Activated B cell treated with CpG ODN at 0.5 μM for 24 hours (primary cell): ENCODE results near the gene RPE65. TPM values are rescaled to one million over a fixed set of nuclear protein-coding genes. Genes with fewer than 3 reads are reported as not detected.
"Not testable (repeated sequence)": the region's sequence is repeated elsewhere in the genome, so short reads cannot be mapped to it uniquely, and the experiment has no call there.

ENCODE experiments used
- ATAC-seq: fragments of 200-7000 bp; cut with Tn5 transposase; one replicate; pipeline ENCODE4 v1.10.0; 2021; ENCODE audit warnings: low read depth, mild to moderate bottlenecking, moderate library complexity
- CTCF ChIA-PET: fragments of 350-600 bp; sonication (Branson Sonifier 250); formaldehyde crosslinking; loops from one replicate; lab custom pipeline; 2021; ENCODE audit warnings: antibody characterized with exemption; lab: Charles Lee
- POLR2A ChIA-PET: fragments of 350-600 bp; sonication (Branson Sonifier 250); formaldehyde crosslinking; loops from one replicate; lab custom pipeline; 2021; ENCODE audit warnings: antibody characterized with exemption; lab: Charles Lee
- DNase-seq: peaks from one replicate; pipeline ENCODE4 v3.0.0; 2022
- H3K27ac Mint-ChIP-seq: one replicate; pipeline ENCODE4 v1.8.0; 2020; ENCODE audit warnings: mixed read lengths
- H3K27me3 Mint-ChIP-seq: one replicate; pipeline ENCODE4 v1.8.0; 2021; ENCODE audit warnings: mixed read lengths
- H3K36me3 Mint-ChIP-seq: one replicate; pipeline ENCODE4 v1.8.0; 2021; ENCODE audit warnings: low read depth, mixed read lengths
- H3K4me1 Mint-ChIP-seq: one replicate; pipeline ENCODE4 v1.8.0; 2021; ENCODE audit warnings: mixed read lengths
- H3K4me3 Mint-ChIP-seq: one replicate; pipeline ENCODE4 v1.8.0; 2020; ENCODE audit warnings: mild to moderate bottlenecking, mixed read lengths
- H3K9me3 Mint-ChIP-seq: one replicate; pipeline ENCODE4 v1.8.0; 2020; ENCODE audit warnings: mixed read lengths
- intact Hi-C: fragments of 100-400 bp; cut with micrococcal nuclease; formaldehyde crosslinking; loops from one replicate; pipeline ENCODE4 v1.15.1; 2024
- total RNA-seq: library from RNA; stranded (reverse); gene quantifications from 2 replicates; pipeline ENCODE4 v1.2.3, GENCODE V29; 2022
- TF ChIP-seq, protein P1 (sequence below): fragments of 200-600 bp; IDR thresholded peaks from one replicate; pipeline ENCODE4 v1.8.0; 2022; ENCODE audit warnings: antibody characterized with exemption, mild to moderate bottlenecking

RPE65 gene
- total RNA-seq, 1 donor from 2014 or later: not detected

DNA sequence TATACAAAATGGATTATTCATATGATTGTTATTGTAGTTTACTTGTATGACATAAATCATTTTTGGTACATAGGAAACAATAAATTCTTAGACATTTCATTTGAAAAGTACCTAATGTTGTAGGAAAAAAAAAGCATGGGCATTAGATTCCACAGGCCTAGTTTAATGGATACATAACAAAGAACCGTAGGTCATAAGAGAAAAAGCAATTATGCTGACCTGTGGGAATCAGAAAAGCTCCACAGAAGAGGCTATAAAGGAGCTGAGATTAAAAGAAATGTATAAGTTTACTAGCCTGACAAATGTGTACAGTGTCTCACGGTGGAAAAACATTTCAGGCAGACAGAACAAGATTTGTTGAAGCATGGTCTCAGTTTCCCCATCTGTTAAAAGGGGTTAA lies 43.4 kb upstream of the RPE65 start:
- TF ChIP-seq, protein P1, sequence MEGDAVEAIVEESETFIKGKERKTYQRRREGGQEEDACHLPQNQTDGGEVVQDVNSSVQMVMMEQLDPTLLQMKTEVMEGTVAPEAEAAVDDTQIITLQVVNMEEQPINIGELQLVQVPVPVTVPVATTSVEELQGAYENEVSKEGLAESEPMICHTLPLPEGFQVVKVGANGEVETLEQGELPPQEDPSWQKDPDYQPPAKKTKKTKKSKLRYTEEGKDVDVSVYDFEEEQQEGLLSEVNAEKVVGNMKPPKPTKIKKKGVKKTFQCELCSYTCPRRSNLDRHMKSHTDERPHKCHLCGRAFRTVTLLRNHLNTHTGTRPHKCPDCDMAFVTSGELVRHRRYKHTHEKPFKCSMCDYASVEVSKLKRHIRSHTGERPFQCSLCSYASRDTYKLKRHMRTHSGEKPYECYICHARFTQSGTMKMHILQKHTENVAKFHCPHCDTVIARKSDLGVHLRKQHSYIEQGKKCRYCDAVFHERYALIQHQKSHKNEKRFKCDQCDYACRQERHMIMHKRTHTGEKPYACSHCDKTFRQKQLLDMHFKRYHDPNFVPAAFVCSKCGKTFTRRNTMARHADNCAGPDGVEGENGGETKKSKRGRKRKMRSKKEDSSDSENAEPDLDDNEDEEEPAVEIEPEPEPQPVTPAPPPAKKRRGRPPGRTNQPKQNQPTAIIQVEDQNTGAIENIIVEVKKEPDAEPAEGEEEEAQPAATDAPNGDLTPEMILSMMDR: no peak
- intact Hi-C loops: no loop called here
- Mint-ChIP-seq H3K27me3 (peaks cover 7% of the 10 kb centered on the region), H3K36me3 (no peaks in the 10 kb centered on the region), H3K4me1 (peaks cover 15% of the 10 kb centered on the region), H3K9me3 (peaks cover 3% of the 10 kb centered on the region), H3K4me3 (no peak overlapping the region), H3K27ac (no peak overlapping the region)
- CTCF ChIA-PET: no interaction called here
- no peak for DNase-seq
- no peak for ATAC-seq
- POLR2A ChIA-PET: no interaction called here

DNA sequence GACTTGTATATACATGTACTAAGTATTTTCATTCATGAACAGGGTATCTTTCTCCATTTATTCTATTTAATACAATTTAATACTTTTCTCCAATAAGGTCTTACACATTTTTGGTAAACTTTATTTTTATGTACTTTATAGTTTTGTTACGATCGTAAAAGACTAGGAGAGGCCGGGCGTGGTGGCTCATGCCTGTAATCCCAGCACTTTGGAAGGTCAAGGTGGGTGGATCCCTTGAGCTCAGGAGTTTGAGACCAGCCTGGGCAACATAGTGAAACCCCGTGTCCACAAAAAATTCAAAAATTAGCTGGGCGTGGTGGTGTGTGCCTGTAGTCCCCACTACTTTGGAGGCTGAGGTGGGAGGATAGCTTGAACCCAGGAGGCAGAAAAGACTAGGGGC lies 42.5 kb upstream of the RPE65 start:
- H3K4me3 Mint-ChIP-seq, H3K27me3 Mint-ChIP-seq, H3K27ac Mint-ChIP-seq, H3K36me3 Mint-ChIP-seq, CTCF ChIA-PET, POLR2A ChIA-PET, ATAC-seq, intact Hi-C loops, H3K9me3 Mint-ChIP-seq, DNase-seq: not testable (repeated sequence)
- H3K4me1 Mint-ChIP-seq: peaks cover 12% of the 10 kb centered on the region

DNA sequence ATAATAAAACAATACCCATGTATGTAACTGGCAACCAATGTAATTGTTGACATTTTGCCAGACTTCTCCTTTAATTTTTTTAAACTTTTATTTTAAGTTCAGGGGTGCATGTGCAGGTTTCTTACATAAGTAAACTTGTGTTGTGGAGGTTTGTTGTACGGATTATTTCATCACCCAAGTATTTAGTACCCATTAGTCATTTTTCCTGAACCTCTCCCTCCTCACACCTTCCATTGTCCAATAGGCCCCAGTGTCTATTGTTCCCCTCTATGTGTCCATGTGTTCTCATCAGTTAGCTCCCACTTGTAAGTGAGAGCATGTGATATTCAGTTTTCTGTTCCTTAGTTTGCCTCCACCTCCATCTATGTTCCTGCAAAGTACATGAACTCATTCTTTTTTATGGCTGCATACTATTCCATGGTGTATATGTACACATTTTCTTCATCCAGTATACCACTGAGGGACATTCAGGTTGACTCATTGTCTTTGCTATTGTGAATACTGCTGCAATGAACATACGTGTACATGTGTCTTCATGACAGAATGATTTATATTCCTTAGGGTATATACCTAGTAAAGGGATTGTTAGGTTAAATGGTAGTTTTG lies 40.4 kb upstream of the RPE65 start:
- Mint-ChIP-seq H3K4me3 (no peak overlapping the region), H3K27ac (no peak overlapping the region), H3K36me3 (no peaks in the 10 kb centered on the region), H3K9me3 (peaks cover 3% of the 10 kb centered on the region), H3K27me3 (no peaks in the 10 kb centered on the region), H3K4me1 (no peaks in the 10 kb centered on the region)
- TF ChIP-seq, protein P1: no peak
- ATAC-seq (no peak), DNase-seq (no peak)
- POLR2A ChIA-PET: no interaction called here
- intact Hi-C loops: no loop called here
- CTCF ChIA-PET: no interaction called here

DNA sequence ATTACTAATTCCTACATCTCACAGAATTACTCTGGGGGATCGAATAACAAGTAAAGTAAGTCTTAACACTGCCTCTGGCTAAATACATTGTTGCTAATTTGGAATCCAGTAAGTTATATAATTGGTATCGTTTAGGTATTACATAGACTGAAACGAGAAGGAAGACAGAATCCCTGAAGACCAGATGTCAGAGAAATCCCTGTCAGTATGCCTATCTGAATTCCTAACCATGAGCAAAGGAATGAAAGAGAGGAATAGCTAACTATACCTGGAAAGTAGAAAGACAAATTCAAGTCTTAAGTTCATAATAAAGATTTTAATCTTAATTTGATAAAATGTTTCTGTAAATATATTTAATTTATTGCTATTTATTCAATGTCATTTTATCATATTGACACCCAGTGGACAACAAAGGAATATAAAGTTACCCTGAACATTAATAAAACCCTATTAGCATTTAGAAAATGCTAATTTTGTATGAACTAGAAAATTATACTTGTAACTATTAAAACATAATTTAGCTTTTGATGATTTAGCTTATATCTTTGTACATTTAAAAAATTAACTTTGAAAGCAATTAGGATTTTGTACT lies 35.8 kb upstream of the RPE65 start:
- no peak overlapping the region for H3K27ac Mint-ChIP-seq
- TF ChIP-seq, protein P1: no peak

DNA sequence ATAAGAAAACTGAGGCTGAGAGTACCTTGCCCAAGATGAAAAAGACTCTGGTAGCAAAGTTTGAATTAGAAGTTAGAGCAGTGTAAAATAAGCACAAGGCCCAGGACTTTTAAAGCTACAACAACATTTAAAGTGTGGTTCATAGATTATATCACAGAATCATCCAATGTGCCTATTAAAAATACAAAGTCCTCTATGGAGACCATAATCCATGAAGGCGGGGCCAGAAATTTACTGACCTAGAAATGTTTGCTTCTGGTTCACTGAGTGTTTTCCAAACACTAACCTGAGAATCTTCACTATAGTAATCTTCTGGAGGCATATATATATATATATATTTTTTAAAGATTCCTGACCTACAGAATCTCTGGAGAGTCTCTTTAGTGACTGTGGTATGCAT lies 34.9 kb upstream of the RPE65 start:
- H3K36me3 Mint-ChIP-seq: no peaks in the 10 kb centered on the region
- ChIA-PET CTCF (no interaction called here), POLR2A (no interaction called here)
- no peak for DNase-seq
- no peak overlapping the region for H3K4me3 Mint-ChIP-seq
- TF ChIP-seq, protein P1: no peak
- no peaks in the 10 kb centered on the region for H3K4me1 Mint-ChIP-seq
- intact Hi-C loops: no loop called here
- no peaks in the 10 kb centered on the region for H3K9me3 Mint-ChIP-seq
- no peaks in the 10 kb centered on the region for H3K27me3 Mint-ChIP-seq
- H3K27ac Mint-ChIP-seq: no peak overlapping the region
- ATAC-seq: no peak

More for the DNA sequence above, 35.8 kb upstream of the RPE65 start:
- POLR2A ChIA-PET: no interaction called here
- CTCF ChIA-PET: no interaction called here
- Mint-ChIP-seq H3K4me3 (no peak overlapping the region), H3K9me3 (peaks cover 3% of the 10 kb centered on the region), H3K4me1 (no peaks in the 10 kb centered on the region), H3K36me3 (no peaks in the 10 kb centered on the region), H3K27me3 (no peaks in the 10 kb centered on the region)
- ATAC-seq (no peak), DNase-seq (no peak)
- intact Hi-C loops: no loop called here
